GM10847 (cell line): Measurements from ENCODE around the gene TFDP1.

Experiments used
- POLR2A ChIP-seq: IDR thresholded peaks from 2 replicates; pipeline ENCODE4 v1.6.1; 2011; ENCODE audit not compliant: insufficient read length; ENCODE audit errors: extremely low read depth

TFDP1 gene

GRCh38 chr13:113546571-113547237, 37.8 kb upstream of the TFDP1 start:
- TF ChIP-seq POLR2A: no peak

DNA sequence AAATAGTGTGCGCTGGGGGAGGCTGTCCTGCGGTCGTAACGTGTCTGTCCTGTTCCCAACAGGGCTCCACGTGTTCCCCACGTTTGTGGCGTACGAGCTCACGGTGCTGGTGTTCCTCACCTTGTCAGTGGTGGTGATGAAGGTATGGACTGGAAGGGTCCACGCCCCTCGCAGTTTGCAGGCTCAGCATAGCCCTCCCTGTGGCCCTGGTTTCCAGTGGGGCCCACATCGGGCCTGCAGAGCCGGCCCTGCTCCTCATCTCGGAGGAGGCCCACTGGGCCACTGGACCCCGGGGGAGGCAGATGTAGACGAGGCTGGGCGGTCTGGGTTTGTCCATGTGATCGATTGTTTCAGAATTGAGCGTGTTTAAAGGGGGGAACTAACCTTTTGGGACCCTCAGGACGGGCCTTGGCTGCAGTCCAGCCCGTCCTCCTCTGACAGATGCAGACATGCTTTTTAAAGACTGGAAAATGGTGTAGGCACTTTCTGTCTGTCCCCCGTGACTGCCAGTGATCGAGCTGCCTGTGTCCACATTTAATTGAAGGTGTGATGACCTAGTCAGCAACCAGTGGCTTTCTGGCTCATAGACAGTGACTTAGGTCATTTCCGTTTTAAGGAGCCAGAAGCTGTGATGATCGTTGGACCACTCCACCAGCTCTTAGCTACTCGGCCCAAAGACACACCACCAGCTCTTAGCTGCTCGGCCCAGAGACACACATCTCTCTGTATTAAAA, 37.1 kb upstream of the TFDP1 start:
- TF ChIP-seq POLR2A: no peak

GRCh38 chr13:113548171-113548641, 36.3 kb upstream of the TFDP1 start:
- no peak for TF ChIP-seq POLR2A

DNA sequence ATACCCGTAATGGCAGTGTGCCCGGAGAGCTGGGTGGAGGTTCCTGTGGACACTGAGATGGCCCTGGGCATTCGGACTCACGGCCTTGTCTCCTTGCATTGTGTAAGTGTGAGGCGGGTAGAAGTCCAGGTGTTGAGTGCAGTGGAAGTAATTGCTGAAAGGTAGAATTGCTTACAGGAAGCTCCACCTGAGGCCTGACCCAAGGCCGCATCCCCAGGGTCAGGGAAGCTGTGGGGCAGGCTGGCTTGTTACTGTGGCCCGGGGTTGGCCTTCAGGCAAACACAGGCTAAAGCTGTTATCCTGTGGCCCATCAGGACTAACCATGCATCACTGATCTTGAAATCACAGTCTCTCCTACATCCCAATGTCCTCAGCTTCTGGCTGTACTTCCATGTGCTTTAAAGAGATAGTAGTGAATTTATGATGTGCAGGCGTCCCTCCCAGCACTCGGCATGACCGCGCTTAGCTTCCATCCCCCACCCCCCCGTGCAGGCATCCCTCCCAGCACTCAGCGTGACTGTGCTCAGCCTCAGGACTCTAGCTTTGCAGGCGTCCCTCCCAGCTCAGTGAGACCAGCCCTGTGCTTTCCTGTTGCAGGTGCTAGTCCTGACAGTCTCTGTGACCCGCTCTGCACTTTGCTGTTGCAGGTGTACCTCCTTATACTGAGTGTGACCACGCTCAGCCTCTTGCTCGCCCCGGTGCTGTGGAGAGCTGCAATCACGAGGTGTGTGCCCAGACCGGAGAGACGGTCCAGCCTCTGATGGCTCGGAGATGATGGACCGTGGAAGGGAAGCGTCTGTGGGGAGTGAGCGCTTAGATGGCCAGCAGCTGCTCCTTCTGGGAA, 35.6 kb upstream of the TFDP1 start:
- TF ChIP-seq POLR2A: no peak

DNA sequence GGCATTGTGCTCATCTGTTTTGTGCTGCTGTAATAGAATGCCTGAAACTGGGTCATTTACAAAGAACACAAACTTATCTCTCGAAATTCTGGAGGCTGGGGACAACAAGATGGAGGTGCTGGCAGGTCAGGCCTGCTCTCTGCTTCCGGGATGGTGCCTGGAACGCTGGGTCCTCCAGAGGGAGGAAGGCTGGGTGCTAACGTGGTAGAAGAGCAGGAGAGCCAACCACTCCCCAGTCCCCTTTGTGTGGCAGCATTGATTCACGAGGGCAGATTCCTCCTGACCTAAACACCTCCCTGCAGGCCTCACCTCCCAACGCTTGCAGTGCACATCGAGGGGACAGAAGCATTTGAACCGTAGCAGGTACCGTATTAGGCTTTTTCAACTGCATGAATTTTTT, 34.1 kb upstream of the TFDP1 start:
- TF ChIP-seq POLR2A: no peak

GRCh38 chr13:113551081-113552000, 33.2 kb upstream of the TFDP1 start:
- no peak for TF ChIP-seq POLR2A

GRCh38 chr13:113552079-113552478, 32.5 kb upstream of the TFDP1 start:
- no peak for TF ChIP-seq POLR2A

GRCh38 chr13:113552786-113553434, 31.6 kb upstream of the TFDP1 start:
- TF ChIP-seq POLR2A: no peak

- no peak for TF ChIP-seq POLR2A
Observed at GRCh38 chr13:113553511-113554332, 30.8 kb upstream of the TFDP1 start.

- TF ChIP-seq POLR2A: no peak
Observed at GRCh38 chr13:113554333-113554700, 30.2 kb upstream of the TFDP1 start.

GRCh38 chr13:113555141-113555540, 29.4 kb upstream of the TFDP1 start:
- no peak for TF ChIP-seq POLR2A

DNA sequence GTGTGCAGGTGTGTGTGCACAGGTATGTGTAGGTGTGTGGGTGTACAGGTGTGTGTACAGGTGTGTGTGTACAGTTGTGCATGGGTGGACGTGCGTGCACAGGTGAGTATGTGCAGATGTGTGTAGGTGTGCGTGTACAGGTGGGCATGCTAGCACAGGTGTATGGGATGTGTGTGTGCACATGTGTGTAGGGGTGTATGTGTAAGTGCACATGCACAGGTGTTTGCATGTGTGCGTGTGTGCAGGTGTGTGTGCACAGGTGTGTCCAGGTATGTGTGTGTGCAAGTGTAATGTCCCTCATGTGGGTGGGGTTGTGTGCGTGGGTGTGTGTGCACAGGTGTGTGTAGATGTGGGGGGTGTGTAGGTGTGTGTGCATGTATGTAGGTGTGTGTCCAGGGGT, 27.5 kb upstream of the TFDP1 start:
- no peak for TF ChIP-seq POLR2A

DNA sequence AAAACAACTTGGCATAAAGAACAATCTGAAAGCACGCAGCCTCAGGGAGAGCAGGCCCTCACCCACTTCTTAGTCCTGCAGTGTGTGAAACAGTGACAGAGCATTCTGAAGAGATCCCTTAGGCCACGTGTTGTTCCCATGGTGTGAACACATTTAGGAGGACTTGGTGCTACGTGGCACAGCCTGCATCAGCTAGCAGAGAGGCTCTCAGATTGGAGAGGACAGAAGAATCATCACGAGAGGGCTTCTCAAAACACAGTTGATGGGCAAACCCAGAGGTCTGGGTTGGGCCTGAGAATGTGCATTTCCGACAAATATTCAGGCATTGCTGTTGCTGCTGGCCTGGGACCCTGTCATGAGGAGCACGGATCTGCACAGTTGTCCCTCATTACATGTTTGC, 26.1 kb upstream of the TFDP1 start:
- no peak for TF ChIP-seq POLR2A
